ENCODE measurements around the gene SLC1A3.

The SLC1A3 gene

DNA sequence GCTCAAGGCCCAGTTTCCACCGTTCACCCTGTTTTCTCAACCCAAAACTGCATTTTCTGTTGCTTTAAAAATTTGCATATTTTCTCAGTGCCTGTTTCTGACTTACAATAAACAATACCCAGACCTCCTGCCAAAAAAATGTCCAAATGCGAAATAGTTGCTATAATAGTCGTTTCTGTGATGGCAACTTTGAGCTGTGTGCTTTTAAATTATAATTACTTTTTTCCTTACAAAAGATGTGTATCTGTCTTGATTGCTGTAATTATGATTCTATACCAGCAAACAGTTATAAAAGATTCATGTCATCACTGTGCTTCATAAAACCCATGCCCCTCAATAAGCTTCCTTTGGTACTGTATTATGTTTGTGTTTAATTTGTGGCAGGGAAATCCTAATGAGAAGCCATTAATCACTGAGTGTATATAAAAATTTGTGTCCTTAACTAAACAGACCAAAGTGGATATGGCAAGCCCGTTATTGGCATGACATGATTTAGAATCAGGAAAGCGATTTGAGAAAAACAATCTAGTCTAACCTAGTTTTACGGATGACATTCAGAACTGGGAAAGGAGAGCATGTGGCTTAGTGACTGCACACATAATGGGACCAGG lies 5.4 kb upstream of the SLC1A3 start:
- DNase-seq: no peak

DNA sequence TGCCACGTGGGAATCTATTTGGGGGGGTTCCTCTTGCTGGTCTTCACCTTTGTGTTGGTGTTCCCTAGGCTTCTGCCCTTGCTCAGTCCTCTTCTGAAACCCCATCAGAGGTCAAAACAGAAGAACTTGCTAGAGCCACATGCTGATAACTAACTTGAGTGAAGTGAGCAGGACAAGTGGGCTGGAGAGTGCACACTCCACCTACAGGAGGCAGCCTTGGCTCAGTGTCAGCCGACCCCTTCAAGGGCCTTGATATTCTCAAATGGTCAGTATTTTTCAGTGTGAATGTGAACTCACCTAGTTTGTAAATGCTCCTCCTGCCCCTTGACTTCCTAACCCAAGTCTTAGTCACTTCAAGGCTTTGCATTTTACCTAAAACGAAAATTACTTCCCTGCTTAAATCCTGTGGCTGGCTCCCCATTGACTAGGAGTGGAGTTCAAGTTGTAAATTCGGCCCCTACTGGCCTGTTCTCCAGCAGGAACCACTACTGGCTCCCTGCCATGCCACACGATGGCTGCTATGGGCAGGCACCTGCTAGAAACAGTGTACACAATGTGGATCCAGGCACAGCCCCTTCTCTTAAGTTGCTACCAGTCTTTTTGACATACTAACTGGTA lies 3.6 kb upstream of the SLC1A3 start:
- DNase-seq: no peak

DNA sequence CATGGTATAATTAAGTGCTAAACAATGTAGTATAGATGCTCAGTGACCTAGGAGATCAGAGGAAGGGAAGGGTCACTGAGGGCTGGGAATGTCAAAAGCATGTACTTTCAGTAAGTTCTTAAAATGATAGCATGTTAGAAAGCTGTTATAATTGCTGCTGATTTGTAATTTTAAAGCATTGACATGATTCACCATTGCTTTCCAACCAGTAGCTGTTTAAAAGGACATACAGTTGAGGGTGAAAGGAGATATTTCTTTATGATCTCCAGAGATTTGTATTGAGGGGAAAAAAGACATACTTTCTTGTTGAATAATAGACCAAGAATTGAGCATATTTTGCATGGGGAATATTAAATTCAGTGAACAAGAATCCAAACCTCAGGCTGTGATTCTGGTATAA lies 1.2 kb upstream of the SLC1A3 start:
- no peak for DNase-seq

DNA sequence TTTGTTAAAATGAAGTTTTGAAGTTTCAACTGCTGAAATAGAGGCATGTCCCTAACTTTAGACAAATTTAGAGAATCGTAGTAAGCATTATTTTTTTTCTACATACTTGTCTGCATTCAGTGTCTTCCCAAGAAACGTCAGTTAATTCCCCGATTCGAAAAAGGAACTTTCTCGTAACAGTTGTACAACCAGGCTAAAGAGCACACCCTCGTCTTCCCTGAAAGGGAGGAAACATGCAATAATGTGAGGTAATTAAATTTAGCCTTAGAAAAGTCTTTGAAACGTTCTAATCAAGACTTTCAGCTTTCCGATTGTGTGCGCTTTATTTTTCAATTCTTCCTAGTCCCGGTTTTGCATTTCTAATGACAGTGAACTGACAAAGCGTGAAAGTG lies 374 bp upstream of the SLC1A3 start:
- DNase-seq: no peak

DNA sequence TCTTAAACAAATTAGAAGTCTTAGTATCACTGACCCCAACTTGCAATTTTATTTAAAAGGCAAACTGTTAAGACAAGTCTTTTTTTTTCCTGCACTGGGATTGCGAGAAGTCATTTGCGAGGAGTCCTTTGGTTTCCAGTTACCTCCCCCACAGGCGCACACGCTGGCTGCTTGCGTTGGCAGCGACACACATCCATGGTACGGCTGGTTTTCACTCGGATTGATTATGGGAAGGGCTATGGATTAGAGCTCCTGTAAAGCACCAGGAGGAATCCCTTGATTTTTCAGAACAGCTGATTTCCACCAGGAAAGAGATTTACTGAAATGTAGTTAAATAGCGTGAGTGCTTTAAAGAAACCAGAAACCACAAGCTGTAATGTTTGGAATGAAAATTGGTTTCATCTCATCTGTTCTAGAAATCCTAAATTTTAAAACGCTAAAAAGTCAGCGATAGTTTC lies 737 bp downstream of the SLC1A3 start:
- DNase-seq: no peak

DNA sequence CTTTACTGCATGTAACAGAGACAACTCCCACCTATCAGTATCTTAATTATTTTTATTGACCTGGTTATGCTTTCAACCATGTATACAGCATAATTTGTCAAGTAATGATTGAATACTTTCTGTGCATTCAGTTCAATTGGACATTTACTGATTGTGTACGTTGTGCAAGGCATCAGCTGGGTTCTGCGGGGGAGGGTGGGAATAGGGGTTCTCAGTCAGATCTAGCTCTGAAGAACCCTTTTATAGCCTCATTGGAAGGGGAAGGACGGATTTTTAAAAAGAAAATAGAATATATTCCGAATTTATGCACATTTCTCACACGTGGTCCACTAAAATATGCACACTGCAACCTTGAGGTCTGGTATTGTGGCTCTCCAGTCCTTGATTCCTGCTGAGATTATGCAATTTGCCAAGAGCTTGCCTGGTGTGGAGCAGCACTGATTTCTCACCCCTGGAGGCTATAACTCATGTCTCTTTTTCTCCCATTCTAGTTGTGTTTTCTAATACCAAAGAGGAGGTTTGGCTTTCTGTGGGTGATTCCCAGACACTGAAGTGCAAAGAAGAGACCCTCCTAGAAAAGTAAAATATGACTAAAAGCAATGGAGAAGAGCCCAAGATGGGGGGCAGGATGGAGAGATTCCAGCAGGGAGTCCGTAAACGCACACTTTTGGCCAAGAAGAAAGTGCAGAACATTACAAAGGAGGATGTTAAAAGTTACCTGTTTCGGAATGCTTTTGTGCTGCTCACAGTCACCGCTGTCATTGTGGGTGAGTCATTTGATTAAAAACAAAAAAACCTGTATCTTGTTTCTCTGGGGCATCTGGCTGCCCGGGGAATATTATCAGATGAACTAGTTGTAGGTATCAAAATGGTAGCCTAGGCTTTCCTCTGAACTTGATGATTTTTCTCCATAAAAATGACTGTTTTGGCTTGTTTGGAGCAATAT lies 1.7 kb downstream of the SLC1A3 start:
- no peak for DNase-seq

DNA sequence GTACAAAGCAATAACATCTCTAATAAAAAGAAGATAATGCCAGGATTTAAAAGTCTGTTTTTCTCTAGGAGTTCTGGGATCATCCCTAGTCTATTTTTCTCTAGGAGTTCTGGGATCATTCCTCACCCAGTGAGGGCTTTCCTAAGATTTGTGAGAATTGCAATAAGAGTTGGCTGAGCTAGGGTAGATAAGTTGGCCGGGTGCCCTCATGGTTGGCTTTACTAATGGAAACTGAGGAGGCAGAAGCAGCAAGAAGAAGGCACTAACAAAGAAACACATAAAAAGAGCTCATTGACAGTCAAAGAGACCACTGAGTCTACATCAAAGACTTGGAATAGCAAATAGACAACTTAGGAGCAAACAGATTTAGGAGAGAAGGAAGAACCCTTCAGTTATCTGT lies 4.2 kb downstream of the SLC1A3 start:
- no peak for DNase-seq

DNA sequence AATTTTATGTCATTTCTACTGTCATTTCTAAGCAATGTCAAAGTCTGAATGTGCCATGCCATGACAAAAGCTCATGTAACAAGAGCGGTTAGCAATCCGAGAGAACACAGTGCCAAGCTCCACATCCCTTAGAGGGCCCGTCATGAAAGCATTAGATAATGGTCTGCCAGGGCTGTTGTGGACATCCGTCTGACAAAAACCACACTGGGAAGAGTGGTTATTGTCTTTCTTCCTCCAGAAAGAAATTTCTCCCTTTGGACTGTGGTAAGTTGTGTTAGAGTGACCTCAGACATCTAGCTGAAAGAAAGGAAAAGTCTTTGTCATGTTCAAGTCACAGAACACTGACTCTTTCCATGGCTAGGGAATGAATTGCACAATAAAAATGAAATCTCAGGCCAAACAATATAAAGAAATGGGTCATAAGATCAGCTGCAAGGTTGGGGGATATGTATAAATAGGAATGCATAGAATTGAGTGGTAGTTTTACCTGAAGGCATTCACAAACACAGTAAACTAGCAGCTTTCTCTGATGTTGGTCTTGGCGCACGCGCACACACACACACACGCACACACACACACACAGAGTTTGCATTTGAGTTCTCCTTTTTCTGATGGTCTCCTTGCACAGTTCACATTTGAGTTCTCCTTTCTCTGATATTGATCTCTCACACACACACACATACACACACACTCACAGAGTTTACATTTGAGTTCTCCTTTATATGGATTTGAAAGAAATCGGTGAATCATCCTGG lies 5.3 kb downstream of the SLC1A3 start:
- no peak for DNase-seq

DNA sequence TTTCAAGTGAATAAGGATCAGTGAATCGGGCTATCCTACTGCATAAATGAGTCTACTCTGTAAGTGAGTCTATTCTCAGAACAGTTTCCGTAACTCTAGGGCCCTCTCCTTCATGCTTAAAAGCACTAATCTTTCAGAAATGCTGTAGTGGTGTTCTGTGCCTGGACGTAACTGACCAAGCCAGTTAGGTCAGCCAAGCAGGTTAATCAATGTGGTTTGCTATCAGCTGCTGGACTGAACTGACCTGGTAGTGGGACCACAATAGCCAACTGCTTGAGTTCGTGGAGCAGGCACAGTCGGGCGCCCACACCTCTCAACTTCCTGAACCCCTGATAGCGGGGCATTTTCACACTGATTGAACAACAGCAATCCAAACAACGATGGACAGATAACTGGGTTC lies 6.8 kb downstream of the SLC1A3 start:
- DNase-seq: no peak

DNA sequence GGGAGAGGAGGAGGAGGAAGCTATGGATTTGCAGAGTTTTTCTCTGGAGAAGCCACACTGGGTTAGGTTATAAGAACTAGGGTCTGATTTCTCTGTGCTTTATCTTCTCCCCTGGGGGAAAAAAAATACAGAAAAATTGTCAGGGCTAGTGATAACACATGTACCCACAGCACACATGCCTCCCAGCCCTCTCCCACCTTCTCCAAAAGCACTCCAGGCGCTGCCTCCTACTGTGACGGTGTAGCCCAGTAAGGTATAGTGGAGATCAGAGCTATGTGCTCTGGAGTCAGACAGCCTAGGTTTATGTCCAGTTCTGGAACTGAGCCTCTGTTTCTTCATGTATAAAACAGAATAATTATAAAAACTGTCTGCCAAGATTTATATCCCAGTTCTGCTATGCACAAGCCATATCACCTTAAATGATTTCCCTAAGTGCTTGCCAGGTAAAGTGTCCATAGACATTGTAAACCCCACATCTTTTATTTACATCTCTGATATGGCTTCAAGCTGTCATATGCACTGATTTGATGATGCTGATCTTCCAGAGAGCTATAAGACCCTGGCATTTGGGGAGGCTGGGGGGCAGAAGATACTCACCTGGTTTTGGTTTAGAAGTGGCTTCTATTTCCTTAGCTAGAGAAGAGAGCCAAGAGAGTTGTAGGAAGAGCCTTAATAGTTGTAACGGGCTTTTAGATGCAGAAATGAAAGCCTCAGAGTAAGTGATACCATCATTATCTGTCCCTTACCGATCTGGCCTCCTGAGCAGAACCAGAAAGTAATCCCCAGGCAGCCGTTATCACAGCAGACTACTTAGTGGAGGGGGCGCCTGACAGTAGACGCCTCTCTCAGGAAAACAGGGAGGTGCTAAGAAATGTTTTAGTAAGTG lies 7.6 kb downstream of the SLC1A3 start:
- DNase-seq: no peak

DNA sequence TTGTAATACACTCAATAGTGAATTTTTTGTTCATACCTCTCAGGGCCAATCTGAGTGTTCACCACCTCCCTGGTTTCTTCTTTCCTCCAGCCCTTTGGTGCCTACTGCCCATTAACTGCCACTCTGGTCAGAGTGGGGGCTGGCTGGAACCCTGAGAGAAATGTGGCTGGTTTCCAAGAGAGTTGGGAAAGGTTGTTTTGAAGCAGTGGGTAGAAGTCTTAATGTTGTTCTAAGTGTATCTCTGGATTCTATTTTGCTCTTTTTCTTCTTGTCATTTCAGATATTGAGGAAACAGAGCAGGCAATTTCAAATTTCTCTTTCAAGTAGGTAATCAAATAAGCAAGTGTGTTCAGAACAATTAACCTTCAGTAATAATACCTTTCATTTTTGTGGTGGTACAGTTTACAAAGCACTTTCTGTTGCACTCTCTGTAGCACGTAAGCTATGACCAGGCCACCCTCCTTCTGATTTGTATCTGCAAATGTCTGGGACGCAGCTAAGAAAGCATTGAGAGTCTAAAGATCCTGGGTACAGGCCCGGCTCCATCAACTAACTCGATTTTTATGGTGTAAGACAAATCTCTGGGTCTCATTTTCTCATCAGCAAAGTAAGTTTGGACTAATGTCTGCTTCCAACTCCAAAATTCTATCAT lies 8.4 kb downstream of the SLC1A3 start:
- no peak for DNase-seq

DNA sequence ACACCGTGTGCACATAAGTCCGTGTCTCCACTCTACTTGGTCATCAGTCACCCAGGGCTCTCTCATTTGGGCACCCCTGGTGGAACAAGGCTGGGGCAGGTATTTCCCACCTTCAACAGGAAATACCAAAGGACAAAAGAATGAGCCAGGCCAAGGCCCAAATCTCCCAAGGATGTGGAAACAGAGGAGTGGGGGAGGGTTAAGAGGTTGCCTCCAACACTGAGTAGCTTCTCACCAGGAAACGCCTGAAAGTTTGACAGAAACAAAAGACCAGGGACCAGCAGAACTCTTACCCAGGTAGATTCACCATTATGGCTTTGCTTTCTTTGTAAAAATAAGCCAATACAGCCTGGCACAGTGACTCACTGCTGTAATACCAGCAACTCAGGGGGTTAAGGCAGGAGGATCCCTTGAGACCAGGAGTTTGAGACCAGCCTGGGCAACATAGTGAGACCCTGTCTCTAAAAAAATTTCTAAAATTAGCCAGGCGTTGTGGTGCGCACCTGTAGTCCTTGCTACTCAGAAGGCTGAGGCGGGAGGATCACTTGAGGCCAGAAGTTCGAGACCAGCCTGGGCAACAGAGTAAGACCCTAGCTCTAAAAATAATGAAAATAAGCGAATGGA lies 12.7 kb downstream of the SLC1A3 start:
- no peak for DNase-seq

DNA sequence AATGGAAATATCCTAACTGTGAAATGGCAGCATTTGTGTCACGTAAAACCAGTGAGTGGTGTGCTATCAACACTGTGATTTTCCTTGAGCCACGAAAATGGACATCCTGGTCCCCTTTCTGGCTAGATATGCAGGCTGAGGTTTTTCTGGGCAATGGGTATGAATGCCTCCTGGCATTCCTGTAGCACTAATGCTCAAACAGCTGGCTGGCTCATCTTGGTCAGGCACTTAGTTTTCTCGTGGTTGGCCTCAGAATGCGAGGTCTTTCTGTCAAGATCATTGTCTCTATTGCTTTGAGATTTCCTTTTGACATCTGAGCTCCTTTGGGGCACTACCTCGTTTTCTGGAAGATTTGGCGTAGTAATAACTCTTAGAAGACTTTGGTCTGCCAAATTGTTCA lies 15.6 kb downstream of the SLC1A3 start:
- no peak for DNase-seq

DNA sequence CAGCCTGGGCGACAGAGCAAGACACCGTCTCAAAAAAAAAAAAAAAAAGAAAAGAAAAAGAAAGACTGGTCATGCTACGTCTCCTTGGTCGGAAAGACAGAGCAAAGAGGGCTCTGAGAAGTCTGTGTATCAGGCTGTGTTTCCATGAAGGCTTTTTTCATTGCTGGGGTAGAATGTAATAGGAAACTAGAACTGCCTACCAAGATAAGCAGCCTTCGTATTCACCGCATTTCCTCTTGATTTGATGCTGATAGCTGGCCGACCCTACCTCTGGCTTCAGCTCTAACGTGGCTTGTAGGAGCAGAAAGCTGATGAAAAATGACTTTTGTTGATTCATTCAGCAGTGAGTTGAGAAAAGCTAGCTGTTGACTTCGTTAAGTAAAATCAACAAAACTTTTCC lies 17.4 kb downstream of the SLC1A3 start:
- no peak for DNase-seq

DNA sequence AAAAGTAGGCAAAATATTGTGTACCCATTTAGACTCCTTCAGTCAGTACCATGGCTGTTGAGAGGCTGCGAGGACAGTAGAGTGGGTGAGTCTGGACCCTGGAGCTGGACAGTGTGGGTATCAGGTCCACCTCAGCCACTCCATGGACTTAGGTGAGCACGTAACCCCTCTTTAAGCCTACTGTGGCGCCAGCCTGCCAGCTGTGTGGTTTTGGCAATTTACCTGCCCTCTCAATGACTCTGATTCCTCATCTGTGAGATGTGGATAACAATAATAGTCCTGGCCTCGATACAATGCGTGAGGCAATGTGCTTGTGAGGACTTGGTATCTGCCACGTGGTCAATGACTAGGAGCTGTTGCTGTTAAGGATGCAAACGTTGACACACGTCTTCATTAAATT lies 17.9 kb downstream of the SLC1A3 start:
- DNase-seq: no peak

DNA sequence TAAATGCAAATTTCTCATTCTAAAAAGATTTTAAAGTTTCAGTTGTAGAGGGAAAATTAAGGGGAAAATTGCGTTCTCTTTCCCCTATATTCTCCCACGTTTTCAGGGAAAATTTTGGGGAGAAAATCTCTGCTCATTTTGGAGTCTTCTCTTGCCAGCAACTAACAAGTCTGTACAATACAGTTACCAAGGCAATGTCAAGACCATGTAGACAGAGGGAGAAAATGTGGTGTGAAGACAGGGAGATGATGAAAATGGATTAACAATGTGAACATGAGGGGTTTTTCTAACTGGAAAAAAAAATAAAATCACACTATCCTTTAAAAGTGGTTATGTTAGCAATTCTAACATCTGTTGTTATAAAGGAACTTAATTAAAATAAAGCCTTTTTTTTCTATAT lies 22.3 kb downstream of the SLC1A3 start:
- no peak for DNase-seq

DNA sequence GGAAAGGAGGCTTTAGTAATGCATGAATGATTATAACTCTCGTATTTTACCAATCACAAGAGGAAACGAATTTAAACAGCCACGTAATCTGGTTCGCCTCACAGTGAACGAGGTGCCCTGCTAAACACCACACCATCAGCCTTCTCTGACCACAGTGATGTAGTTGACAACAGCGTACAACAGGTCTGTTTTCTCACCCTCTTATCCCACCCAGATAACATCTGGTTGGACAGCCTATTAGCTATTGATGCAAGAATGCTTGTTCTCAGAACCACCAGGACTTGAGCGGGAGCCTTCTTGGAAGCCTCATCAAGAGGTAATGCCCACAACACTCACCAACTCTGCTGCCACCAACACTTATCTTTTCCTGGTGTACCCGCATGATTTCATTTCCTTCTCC lies 23.3 kb downstream of the SLC1A3 start:
- DNase-seq: no peak

DNA sequence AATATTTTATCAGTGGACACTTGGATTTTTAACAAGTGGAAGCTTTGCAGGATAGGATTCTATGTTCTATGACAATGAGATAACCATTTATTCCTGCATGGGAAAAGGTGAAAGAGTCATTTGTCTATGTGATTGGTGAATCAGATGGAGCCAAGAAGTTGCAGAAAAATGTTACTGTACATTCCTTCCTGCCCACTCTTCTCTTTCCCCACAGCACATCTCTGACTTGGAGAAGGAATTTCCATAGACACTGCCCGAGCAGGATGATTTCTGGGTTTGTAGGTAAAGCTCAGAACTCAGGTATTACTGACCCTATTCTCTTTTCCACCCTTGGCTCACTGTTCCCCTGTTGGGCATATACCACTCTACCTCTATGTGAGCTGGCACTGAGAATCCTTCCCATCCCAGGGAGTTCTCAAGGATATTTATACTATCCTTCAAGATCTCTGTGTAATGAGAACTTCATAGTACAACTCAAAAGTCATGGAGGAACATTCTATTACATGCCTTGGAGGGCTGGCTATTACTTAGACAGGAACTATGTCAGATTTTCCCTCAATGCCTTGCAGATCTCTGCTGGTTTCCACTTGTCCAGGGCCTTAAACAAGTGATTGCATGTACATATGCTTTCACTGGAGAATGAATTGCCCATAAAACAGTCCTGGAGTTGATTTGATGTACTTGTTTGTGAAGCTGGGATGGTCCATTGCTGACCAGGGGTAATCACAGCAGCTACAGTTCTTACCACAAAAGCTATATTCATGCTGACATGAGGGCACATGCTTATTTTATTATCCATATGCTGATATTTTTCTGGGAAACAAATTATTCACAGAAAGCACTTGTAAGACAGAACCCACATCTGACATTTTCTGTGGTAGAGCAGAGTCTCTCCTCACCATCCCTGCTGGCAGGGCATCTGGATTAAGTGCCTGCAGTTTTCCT lies 24.1 kb downstream of the SLC1A3 start:
- DNase-seq: no peak

DNA sequence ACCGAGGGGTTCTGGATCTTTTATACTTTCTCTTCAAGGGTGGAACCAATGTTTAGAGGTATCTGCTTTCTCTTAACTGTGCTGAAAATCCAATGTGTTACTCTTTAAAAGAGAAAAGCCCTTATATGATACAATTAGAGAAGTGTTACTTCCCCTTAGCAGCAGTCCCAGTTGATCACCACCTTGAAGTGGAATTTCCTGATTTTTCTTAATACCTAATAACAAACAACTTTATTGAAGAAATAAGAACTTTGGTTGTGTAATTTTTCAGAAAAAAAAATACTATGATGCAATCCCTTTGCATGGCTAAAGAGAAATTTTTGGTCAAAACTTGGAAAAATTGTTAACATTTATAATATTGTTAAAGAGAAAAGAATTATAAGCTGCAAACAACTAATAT lies 24.7 kb downstream of the SLC1A3 start:
- DNase-seq: no peak

Data from activated T-cell treated with anti-CD3 and anti-CD28 coated beads, Interleukin-2, amount 50 U/mL, for 48 hours (primary cell).